Stomach (tissue), 4 donors: Measurements from ENCODE around the gene GOT1.

Source experiments
- EP300 ChIP-seq: sonication (generic); formaldehyde crosslinking; IDR thresholded peaks from one replicate; pipeline ENCODE4 v1.6.1; 2017; ENCODE audit warnings: antibody characterized with exemption
- POLR2AphosphoS5 ChIP-seq, 3 donors: sonication (generic); formaldehyde crosslinking; IDR thresholded peaks; one replicate each; pipeline ENCODE4 v1.6.1; 2016; ENCODE audit warnings: antibody characterized with exemption in 3 of 3

GRCh38 chr10:99393683-99394082 is 36.7 kb downstream of the GOT1 start:
- TF ChIP-seq POLR2AphosphoS5 (IDR thresholded peaks at IDR 0.05) (no peak), EP300 (no peak)
